Mesenchymal stem cell (in vitro differentiated cells and primary cell): ENCODE results near the gene TRIM52.
"Not testable (repeated sequence)": the region's sequence is repeated elsewhere in the genome, so short reads cannot be mapped to it uniquely, and the experiment has no call there.

Experiments used
- DNase-seq: peaks from one replicate; pipeline ENCODE4 v3.0.0-alpha.2; 2013
- H2AFZ ChIP-seq: one replicate; pipeline ENCODE4 v1.6.1; 2013; ENCODE audit warnings: low read depth, mild to moderate bottlenecking, control low read depth, inconsistent platforms, low read length, moderate library complexity
- H2AK5ac ChIP-seq: 2 replicates; pipeline ENCODE4 v1.6.1; 2013; ENCODE audit warnings: low read length, moderate library complexity, mild to moderate bottlenecking, inconsistent platforms; ENCODE audit not compliant: severe bottlenecking
- H2BK120ac ChIP-seq: one replicate; pipeline ENCODE4 v1.6.1; 2013; ENCODE audit warnings: low read depth, mild to moderate bottlenecking, inconsistent platforms, low read length, moderate library complexity
- H2BK12ac ChIP-seq, 2 experiments: one replicate each; pipeline ENCODE4 v1.6.1; 2013; ENCODE audit warnings: inconsistent platforms in 2 of 2, low read length in 2 of 2, mild to moderate bottlenecking in 2 of 2, moderate library complexity in 2 of 2, control low read depth in 1 of 2
- H2BK15ac ChIP-seq: one replicate; pipeline ENCODE4 v1.6.1; 2013; ENCODE audit warnings: mild to moderate bottlenecking, low read depth, inconsistent platforms; ENCODE audit not compliant: poor library complexity, severe bottlenecking
- H2BK5ac ChIP-seq: 2 replicates; pipeline ENCODE4 v1.6.1; 2013; ENCODE audit warnings: low read depth, mild to moderate bottlenecking, low read length, control low read depth, inconsistent platforms; ENCODE audit not compliant: poor library complexity, severe bottlenecking
- H3K14ac ChIP-seq, 2 experiments: one replicate each; pipeline ENCODE4 v1.6.1; 2013; ENCODE audit warnings: inconsistent platforms in 2 of 2, low read length in 2 of 2, control low read depth in 1 of 2, mild to moderate bottlenecking in 1 of 2, moderate library complexity in 1 of 2
- H3K18ac ChIP-seq, 2 experiments: one replicate each; pipeline ENCODE4 v1.6.1; 2013; ENCODE audit warnings: inconsistent platforms in 2 of 2, low read length in 2 of 2, control low read depth in 1 of 2, low read depth in 1 of 2, mild to moderate bottlenecking in 1 of 2
- H3K23ac ChIP-seq, 2 experiments: one replicate each; pipeline ENCODE4 v1.6.1; 2013; ENCODE audit warnings: inconsistent platforms in 2 of 2, low read length in 2 of 2, mild to moderate bottlenecking in 2 of 2, moderate library complexity in 2 of 2, control low read depth in 1 of 2
- H3K27ac ChIP-seq: 2 replicates; pipeline ENCODE4 v1.5.1; 2013; ENCODE audit warnings: mild to moderate bottlenecking, moderate library complexity, low read length, control low read depth, inconsistent platforms; ENCODE audit not compliant: poor library complexity, severe bottlenecking
- H3K27me3 ChIP-seq, 2 experiments: 2 replicates each; pipeline versions ENCODE4 v1.6.1 to v1.7.0; 2013; ENCODE audit warnings: low read length in 2 of 2, mild to moderate bottlenecking in 2 of 2, moderate library complexity in 2 of 2, control low read depth in 1 of 2, inconsistent platforms in 1 of 2; ENCODE audit not compliant: control insufficient read depth in 1 of 2, insufficient read depth in 1 of 2
- H3K36me3 ChIP-seq, 2 experiments: 2 replicates each; pipeline versions ENCODE4 v1.6.1 to v1.7.0; 2013; ENCODE audit warnings: low read length in 2 of 2, control low read depth in 1 of 2, inconsistent platforms in 1 of 2, low read depth in 1 of 2, mild to moderate bottlenecking in 1 of 2; ENCODE audit not compliant: insufficient read depth in 2 of 2, control insufficient read depth in 1 of 2
- H3K4ac ChIP-seq, 2 experiments: one replicate each; pipeline ENCODE4 v1.6.1; 2013; ENCODE audit warnings: inconsistent platforms in 2 of 2, low read length in 2 of 2, mild to moderate bottlenecking in 2 of 2, moderate library complexity in 2 of 2, control low read depth in 1 of 2, low read depth in 1 of 2
- H3K4me1 ChIP-seq: 2 replicates; pipeline ENCODE4 v1.6.1; 2013; ENCODE audit warnings: low read depth, low read length, control low read depth; ENCODE audit not compliant: control insufficient read depth, insufficient read depth
- H3K4me2 ChIP-seq: 2 replicates; pipeline ENCODE4 v1.6.1; 2013; ENCODE audit warnings: low read length, mild to moderate bottlenecking, inconsistent platforms; ENCODE audit not compliant: poor library complexity, severe bottlenecking
- H3K4me3 ChIP-seq, 2 experiments: 2 replicates each; pipeline versions ENCODE4 v1.5.1 to v1.7.0; 2013; ENCODE audit warnings: low read length in 2 of 2, mild to moderate bottlenecking in 2 of 2, control low read depth in 1 of 2, low read depth in 1 of 2; ENCODE audit not compliant: insufficient read depth in 1 of 2
- H3K79me1 ChIP-seq: replicated peaks from 2 replicates; pipeline ENCODE4 v1.6.1; 2013; ENCODE audit warnings: mild to moderate bottlenecking, control low read depth, low read length, inconsistent platforms; ENCODE audit not compliant: poor library complexity, severe bottlenecking
- H3K9ac ChIP-seq: 2 replicates; pipeline ENCODE4 v1.7.0; 2013; ENCODE audit warnings: mild to moderate bottlenecking, low read length, moderate library complexity
- H3K9me3 ChIP-seq: 2 replicates; pipeline ENCODE4 v1.7.0; 2013; ENCODE audit warnings: mild to moderate bottlenecking, low read length; ENCODE audit not compliant: control insufficient read depth
- H4K8ac ChIP-seq: one replicate; pipeline ENCODE4 v1.6.1; 2013; ENCODE audit warnings: inconsistent platforms, mild to moderate bottlenecking, low read length, moderate library complexity
- H4K91ac ChIP-seq: one replicate; pipeline ENCODE4 v1.6.1; 2013; ENCODE audit warnings: mild to moderate bottlenecking, low read length, inconsistent platforms
- WGBS: methylation state at CpG from one replicate; pipeline ENCODE4 v1.1.7; 2013; ENCODE audit warnings: mixed read lengths; 5-methylcytosine and 5-hydroxymethylcytosine counted together

The TRIM52 gene

GRCh38 chr5:181283841-181284755 lies 23.2 kb upstream of the TRIM52 start:
- H3K4ac ChIP-seq, H2AFZ ChIP-seq, H2BK12ac ChIP-seq, H3K9ac ChIP-seq, H3K18ac ChIP-seq, H3K23ac ChIP-seq, DNase-seq, H3K27me3 ChIP-seq, H3K27ac ChIP-seq, H3K4me2 ChIP-seq, H3K14ac ChIP-seq, H2AK5ac ChIP-seq, H3K4me3 ChIP-seq, H2BK120ac ChIP-seq, H3K79me1 ChIP-seq, H4K8ac ChIP-seq, H4K91ac ChIP-seq, H3K9me3 ChIP-seq, H2BK15ac ChIP-seq, H2BK5ac ChIP-seq: not testable (repeated sequence)
- Histone ChIP-seq H3K36me3 (peaks cover 0 to 36% of the 10 kb centered on the region in 2 experiments), H3K4me1 (peaks cover 22% of the 10 kb centered on the region)
- 100% methylated on average over 2 of the region's 6 CpGs for WGBS

GRCh38 chr5:181283347-181283746 lies 22.4 kb upstream of the TRIM52 start:
- H3K4me2 ChIP-seq, result no peak overlapping the region
- no peak overlapping the region for H2AK5ac ChIP-seq
- H3K4ac ChIP-seq, result no peak overlapping the region
- H3K14ac ChIP-seq, result no peak overlapping the region
- H3K9ac ChIP-seq, result no peak overlapping the region
- H2AFZ ChIP-seq, result no peak overlapping the region
- no peak overlapping the region for H3K4me3 ChIP-seq
- no peak overlapping the region for H4K91ac ChIP-seq
- H2BK12ac ChIP-seq, result no peak overlapping the region
- H3K23ac ChIP-seq, result no peak overlapping the region
- H4K8ac ChIP-seq, result no peak overlapping the region
- WGBS, result 89% methylated on average over 13 of the region's 13 CpGs
- H3K18ac ChIP-seq, result no peak overlapping the region
- H3K27ac ChIP-seq, result no peak overlapping the region
- H3K4me1 ChIP-seq, result peaks cover 22% of the 10 kb centered on the region
- DNase-seq, result no peak
- no peak overlapping the region for H2BK120ac ChIP-seq
- H3K36me3 ChIP-seq, result peaks cover 0 to 36% of the 10 kb centered on the region in 2 experiments
- H2BK15ac ChIP-seq, result no peak overlapping the region
- no peaks in the 10 kb centered on the region for H3K27me3 ChIP-seq
- peaks cover 2% of the 10 kb centered on the region for H3K79me1 ChIP-seq
- H3K9me3 ChIP-seq, result no peaks in the 10 kb centered on the region
- no peak overlapping the region for H2BK5ac ChIP-seq

DNA sequence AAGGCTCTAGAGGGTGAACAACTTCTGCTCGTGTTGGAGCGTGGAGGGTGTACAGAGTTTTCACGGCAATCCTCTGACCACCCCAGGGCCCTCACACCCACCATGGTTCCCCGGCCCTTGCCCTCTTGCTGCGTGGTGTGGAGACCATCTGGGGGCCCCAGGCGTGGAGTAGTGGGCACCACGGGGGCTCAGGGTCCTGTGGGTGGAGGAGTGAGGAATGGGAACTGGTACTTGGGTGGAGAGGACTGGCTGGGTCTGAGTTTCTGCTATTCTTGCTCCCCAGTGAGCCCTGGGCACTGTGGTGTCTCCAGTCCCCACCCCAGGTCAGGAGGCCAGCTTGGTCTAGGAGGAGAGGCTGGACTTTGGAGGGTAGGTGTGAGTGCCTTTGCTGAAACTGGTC lies 21.9 kb upstream of the TRIM52 start:
- Histone ChIP-seq H3K23ac (no peak overlapping the region), H2BK15ac (no peak overlapping the region), H3K27me3 (no peaks in the 10 kb centered on the region), H2BK5ac (no peak overlapping the region), H3K4ac (no peak overlapping the region), H3K18ac (no peak overlapping the region), H4K91ac (no peak overlapping the region), H3K9ac (no peak overlapping the region), H2AFZ (no peak overlapping the region), H4K8ac (no peak overlapping the region), H3K27ac (no peak overlapping the region), H3K79me1 (peaks cover under 1% of the 10 kb centered on the region), H3K4me2 (no peak overlapping the region), H3K4me1 (peaks cover 22% of the 10 kb centered on the region), H2AK5ac (no peak overlapping the region), H2BK120ac (no peak overlapping the region), H3K14ac (no peak overlapping the region), H3K4me3 (no peak overlapping the region), H3K36me3 (peaks cover 0 to 33% of the 10 kb centered on the region in 2 experiments), H3K9me3 (no peaks in the 10 kb centered on the region), H2BK12ac (no peak overlapping the region)
- no peak for DNase-seq
- 94% methylated on average over 7 of the region's 7 CpGs for WGBS

- H3K4me1 ChIP-seq, result peaks cover 22% of the 10 kb centered on the region
- H3K27me3 ChIP-seq, H4K91ac ChIP-seq, H3K79me1 ChIP-seq, H2BK5ac ChIP-seq, H3K4ac ChIP-seq, H3K23ac ChIP-seq, H2BK15ac ChIP-seq, H2BK12ac ChIP-seq, H3K9ac ChIP-seq, H2AFZ ChIP-seq, H3K18ac ChIP-seq, H3K9me3 ChIP-seq, H2AK5ac ChIP-seq, DNase-seq, H4K8ac ChIP-seq, H3K27ac ChIP-seq, H2BK120ac ChIP-seq: not testable (repeated sequence)
- 77% methylated on average over 14 of the region's 16 CpGs for WGBS
- H3K4me3 ChIP-seq, result peak overlapping the region in 1 of 2 experiments; percentile 71
- peak overlapping the region in 1 of 2 experiments; percentile 57 for H3K14ac ChIP-seq
- peak overlapping the region; percentile 98 for H3K4me2 ChIP-seq
- H3K36me3 ChIP-seq, result peaks cover 0 to 32% of the 10 kb centered on the region in 2 experiments
Observed at GRCh38 chr5:181282415-181282814, 21.5 kb upstream of the TRIM52 start.
